ENCODE results near the gene NDUFA5.

Gene NDUFA5

DNA sequence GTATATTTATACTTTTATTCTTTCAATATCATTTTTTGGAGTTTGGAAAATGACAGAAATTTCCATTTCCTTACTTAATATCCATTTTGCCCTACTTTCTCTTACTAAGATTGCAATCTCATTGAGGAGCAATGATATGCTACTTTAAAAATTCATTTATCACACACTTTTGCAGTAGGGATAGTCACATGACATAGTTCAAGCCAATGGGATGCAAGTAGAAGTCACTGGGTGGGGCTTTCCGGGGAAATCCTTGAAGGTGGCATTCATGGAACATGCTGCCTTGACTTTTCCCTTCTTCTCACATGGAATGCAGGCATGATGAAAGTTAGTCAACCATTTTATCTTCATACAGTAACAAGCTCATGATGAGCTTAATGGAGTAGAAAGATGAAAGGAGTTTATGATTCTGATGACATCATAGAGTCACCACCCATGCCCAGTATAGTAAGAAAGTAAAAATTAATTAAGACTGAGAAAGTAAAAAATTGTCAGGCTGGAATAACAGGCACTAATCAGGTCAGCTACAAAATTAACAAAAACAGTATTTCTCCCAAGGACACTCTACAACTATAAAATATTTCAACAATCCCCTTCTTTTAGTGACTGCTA, 56.6 kb downstream of the NDUFA5 start:
- no peak for DNase-seq

- DNase-seq, result no peak
These were observed 58.2 kb downstream of the NDUFA5 start for GRCh38 chr7:123499211-123499970.

DNA sequence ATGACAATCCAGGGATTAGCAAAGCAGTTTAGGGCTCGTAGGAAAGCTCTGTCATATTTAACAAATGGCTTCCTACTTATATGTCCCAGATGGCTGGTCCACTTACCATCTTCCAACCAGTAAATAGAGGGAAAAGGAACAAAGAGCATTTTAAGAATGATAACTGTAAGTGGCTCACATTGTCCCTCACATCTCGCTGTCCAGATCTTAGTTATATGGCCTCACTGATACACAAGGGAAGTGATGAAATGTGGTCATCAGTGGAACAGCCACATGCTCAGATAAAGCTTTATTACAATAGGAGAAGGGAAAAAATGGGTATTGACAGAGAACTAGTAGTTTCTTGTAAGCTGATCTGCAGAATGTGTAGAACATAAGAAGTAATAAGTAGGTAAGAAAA, 59.0 kb downstream of the NDUFA5 start:
- no peak for DNase-seq

GRCh38 chr7:123498031-123498430, 59.6 kb downstream of the NDUFA5 start:
- DNase-seq, result no peak

DNA sequence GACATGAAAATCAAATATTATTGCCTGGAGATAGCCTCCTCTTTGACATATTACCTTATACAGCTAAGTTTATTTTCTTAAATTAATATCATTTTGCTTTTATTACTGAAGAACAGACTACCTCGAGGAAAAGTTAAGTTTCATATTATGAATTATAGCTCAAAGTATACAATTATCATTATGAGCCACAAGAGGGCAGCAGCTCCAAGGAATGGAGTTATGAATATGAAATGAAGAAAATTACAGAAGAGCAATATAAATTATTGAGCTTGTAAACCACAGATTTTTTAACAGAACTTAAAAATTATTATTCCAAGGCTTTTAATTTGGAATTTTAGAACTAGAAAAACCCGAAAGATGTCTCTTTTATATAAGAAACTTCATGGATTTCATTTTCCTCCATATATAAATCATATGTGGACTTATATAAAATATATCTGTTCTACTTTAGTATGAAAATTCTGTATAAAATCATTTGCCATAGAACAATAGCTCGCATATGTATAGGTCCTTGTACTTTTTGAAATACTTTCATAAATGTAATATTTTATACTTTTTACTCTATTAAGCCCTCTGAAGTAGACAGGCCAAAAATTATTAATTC, 63.3 kb downstream of the NDUFA5 start:
- no peak for DNase-seq

GRCh38 chr7:123492485-123492884, 65.1 kb downstream of the NDUFA5 start:
- no peak for DNase-seq

All from cortex of kidney (tissue), 1 donor.